HEK293 (cell line): ENCODE data around the gene BCL11B.

Experiments used
- CTCF ChIP-seq: fragments of 450-650 bp; formaldehyde crosslinking; IDR thresholded peaks from 2 replicates; pipeline ENCODE4 v1.5.1; 2016; ENCODE audit warnings: missing biosample characterization, missing genetic modification characterization
- HOXC10 ChIP-seq: sonication (generic); formaldehyde crosslinking; IDR thresholded peaks from 2 replicates; pipeline ENCODE4 v1.8.1; 2023; ENCODE audit warnings: mild to moderate bottlenecking, missing genetic modification reagents
- KLF7 ChIP-seq: fragments of 450-650 bp; formaldehyde crosslinking; IDR thresholded peaks from 2 replicates; pipeline ENCODE4 v1.5.1; 2016; ENCODE audit warnings: missing biosample characterization, missing genetic modification characterization, borderline replicate concordance
- PRDM4 ChIP-seq: fragments of 450-650 bp; formaldehyde crosslinking; IDR thresholded peaks from 2 replicates; pipeline ENCODE4 v1.5.1; 2017; ENCODE audit warnings: missing biosample characterization, missing genetic modification characterization
- ZBTB1 ChIP-seq: fragments of 450-650 bp; formaldehyde crosslinking; IDR thresholded peaks from 2 replicates; pipeline ENCODE4 v1.5.1; 2016; ENCODE audit warnings: missing biosample characterization, missing genetic modification characterization
- ZNF16 ChIP-seq: fragments of 450-650 bp; formaldehyde crosslinking; IDR thresholded peaks from 2 replicates; pipeline ENCODE4 v1.5.1; 2016; ENCODE audit warnings: low read depth, missing biosample characterization, missing genetic modification characterization
- ZNF266 ChIP-seq: fragments of 450-650 bp; formaldehyde crosslinking; IDR thresholded peaks from 2 replicates; pipeline ENCODE4 v1.5.1; 2016; ENCODE audit warnings: missing biosample characterization, missing genetic modification characterization, low read depth
- ZNF558 ChIP-seq: fragments of 450-650 bp; formaldehyde crosslinking; IDR thresholded peaks from 2 replicates; pipeline ENCODE4 v1.5.1; 2016; ENCODE audit warnings: missing biosample characterization, missing genetic modification characterization
- ZNF664 ChIP-seq: fragments of 450-650 bp; formaldehyde crosslinking; IDR thresholded peaks from 2 replicates; pipeline ENCODE4 v1.5.1; 2016; ENCODE audit warnings: missing biosample characterization, missing genetic modification characterization
- ZNF747 ChIP-seq: fragments of 450-650 bp; formaldehyde crosslinking; IDR thresholded peaks from 2 replicates; pipeline ENCODE4 v1.5.1; 2016; ENCODE audit warnings: missing biosample characterization, missing genetic modification characterization
- ZNF76 ChIP-seq: fragments of 450-650 bp; formaldehyde crosslinking; IDR thresholded peaks from 2 replicates; pipeline ENCODE4; 2016; ENCODE audit warnings: low read depth, missing biosample characterization, missing genetic modification characterization, borderline replicate concordance
- ZSCAN16 ChIP-seq: fragments of 450-650 bp; formaldehyde crosslinking; IDR thresholded peaks from 2 replicates; pipeline ENCODE4 v1.5.1; 2016; ENCODE audit warnings: missing biosample characterization, missing genetic modification characterization

- TF ChIP-seq CTCF (no peak), ZNF76 (tag by site-specific recombination) (no peak), PRDM4 (tag by site-specific recombination) (no peak), ZNF558 (tag by site-specific recombination) (no peak), ZNF16 (tag by site-specific recombination) (no peak), ZSCAN16 (tag by site-specific recombination) (no peak), ZNF266 (tag by site-specific recombination) (no peak), ZNF664 (tag by site-specific recombination) (no peak), ZNF747 (tag by site-specific recombination) (no peak), HOXC10 (CRISPR knock-in tag) (no peak), ZBTB1 (tag by site-specific recombination) (no peak), KLF7 (tag by site-specific recombination) (no peak)
These were observed 123.9 kb downstream of the BCL11B start for GRCh38 chr14:99148131-99148530.
